Activated CD4-positive, alpha-beta T cell treated with anti-CD3 and anti-CD28 coated beads for 36 hours (primary cell): ENCODE measurements around the gene CNOT6L. TPM values are rescaled to one million over a fixed set of nuclear protein-coding genes. Genes with fewer than 3 reads are reported as not detected.

Source experiments
- ATAC-seq: fragments of 200-7000 bp; cut with Tn5 transposase; one replicate; pipeline ENCODE4 v1.10.0; 2021; ENCODE audit warnings: mild to moderate bottlenecking, moderate library complexity
- CTCF ChIA-PET: fragments of 350-600 bp; sonication (Branson Sonifier 250); formaldehyde crosslinking; loops from one replicate; lab custom pipeline; 2021; ENCODE audit warnings: antibody characterized with exemption; lab: Charles Lee
- POLR2A ChIA-PET: fragments of 350-600 bp; sonication (Branson Sonifier 250); formaldehyde crosslinking; loops from one replicate; lab custom pipeline; 2021; ENCODE audit warnings: antibody characterized with exemption, inconsistent platforms; lab: Charles Lee
- DNase-seq: peaks from one replicate; pipeline ENCODE4 v3.0.0-alpha.2; 2020
- H3K27ac Mint-ChIP-seq: one replicate; pipeline ENCODE4 v1.8.0; 2021; ENCODE audit warnings: mixed read lengths
- H3K27me3 Mint-ChIP-seq: one replicate; pipeline ENCODE4 v1.8.0; 2021; ENCODE audit warnings: mixed read lengths
- H3K36me3 Mint-ChIP-seq: one replicate; pipeline ENCODE4 v1.8.0; 2021; ENCODE audit warnings: low read depth, mixed read lengths
- H3K4me1 Mint-ChIP-seq: one replicate; pipeline ENCODE4 v1.8.0; 2021; ENCODE audit warnings: mixed read lengths
- H3K4me3 Mint-ChIP-seq: one replicate; pipeline ENCODE4 v1.8.0; 2021; ENCODE audit warnings: mild to moderate bottlenecking, moderate library complexity, mixed read lengths
- H3K9me3 Mint-ChIP-seq: one replicate; pipeline ENCODE4 v1.8.0; 2021; ENCODE audit warnings: low read depth, mixed read lengths
- intact Hi-C, 2 experiments: fragments of 100-400 bp; cut with DNase I in 1 of 2; cut with micrococcal nuclease in 1 of 2; formaldehyde crosslinking; loops; one replicate each; pipeline versions ENCODE4 v1.14.2 to v1.15.1; 2022 to 2024; cut with DNase I, micrococcal nuclease
- total RNA-seq, 2 experiments: library from RNA; stranded (reverse); gene quantifications; one replicate each; pipeline ENCODE4 v1.2.3, GENCODE V29; 2021

CNOT6L gene
- total RNA-seq, 2 experiments from 2014 or later: 111 to 122 TPM

DNA sequence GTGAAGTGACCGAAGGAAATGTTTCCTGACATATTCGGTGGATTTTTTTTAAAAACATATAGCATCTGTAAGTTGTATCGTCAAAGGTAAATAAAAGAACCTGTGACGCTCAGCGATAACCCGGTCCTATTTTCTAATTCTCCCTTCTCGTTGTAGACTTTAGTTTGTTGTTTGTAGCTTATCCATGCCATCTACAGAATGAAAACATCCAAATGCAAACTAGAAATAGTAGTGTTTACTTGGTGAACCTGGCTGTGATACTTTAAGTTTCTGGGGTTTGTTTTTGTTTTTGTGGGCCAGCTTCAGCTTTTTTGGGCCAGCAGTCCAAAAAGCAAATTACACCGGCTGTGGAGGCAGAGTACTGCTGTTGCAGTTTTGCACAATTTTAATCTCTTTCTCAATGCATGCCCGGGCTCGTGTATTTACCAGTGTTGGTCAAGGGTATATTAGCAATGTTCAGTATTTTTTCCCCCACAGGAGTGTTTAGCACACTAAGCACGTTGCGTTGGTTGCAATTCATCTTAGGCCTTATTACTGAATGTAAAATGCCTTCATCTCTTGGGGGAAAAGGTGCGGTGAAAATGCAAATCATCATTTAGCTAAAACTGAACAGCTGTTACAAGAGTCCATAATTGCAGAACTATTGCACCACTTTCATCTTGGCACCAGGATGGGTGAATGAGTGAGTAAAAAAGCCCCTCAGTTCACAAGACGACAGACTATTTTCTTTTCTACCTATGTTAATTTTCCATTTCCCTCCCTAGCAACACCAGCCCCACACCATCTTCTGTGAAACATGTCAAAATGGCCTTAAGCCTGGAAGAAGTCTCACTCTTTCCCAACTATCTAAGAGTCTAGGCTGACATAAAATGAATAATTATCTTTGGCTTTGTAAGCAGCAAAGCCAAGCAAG, 1.7 kb upstream of the CNOT6L start:
- intact Hi-C loops: loop anchor here (1.0 to 5.0 kb wide), 9 partner anchors 20 to 956 kb away; partner anchors contain the start of genes MRPL1 (in 2 of the 2), BMP2K (in 1 of the 2) and CCNG2 (in 1 of the 2)
- ATAC-seq: peak; percentile 1

DNA sequence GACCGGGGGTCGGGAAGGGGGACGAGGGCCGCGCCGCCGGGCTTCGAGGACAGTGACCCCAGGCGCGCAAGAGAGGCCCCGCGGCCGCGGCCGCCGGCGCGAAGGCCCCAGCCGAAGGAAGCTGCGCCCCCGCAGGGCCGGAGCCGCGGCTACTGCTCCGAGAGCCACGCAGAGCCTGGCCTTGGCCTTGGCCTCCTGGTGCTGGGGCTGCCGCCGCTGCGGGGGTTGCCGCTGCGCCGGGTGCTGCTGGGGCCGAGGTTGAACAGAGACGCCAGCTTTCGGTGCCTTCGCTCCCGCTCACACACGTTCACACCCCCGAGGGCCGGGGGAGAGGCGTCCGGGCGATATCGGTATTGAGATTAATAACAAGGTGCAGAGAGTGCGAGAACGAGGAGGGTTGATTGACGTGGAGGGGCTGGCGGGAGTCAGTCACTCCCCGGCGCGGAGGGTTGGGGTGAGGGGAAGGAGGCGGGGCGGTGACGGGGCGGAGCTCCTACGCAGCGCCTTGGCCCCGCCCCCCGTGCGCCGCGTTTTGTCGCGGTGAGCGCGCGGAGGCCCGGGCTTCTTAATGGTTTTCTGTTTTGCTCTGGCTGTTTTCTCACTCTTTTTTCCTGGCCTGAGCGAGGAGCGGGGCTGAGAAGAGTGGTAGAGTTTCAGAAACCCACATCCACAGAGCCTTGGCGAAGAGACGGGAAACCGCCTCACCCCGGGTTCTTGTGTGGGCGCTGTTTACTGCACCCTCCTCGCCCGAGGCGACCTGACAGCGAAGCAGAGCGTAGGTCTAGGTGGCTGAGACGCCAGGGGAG, 878 bp upstream of the CNOT6L start:
- peak overlapping the region; percentile 97 for H3K27ac Mint-ChIP-seq
- intact Hi-C loops: loop anchor here (1.0 to 5.0 kb wide), 10 partner anchors 19 to 957 kb away; partner anchors contain the start of genes MRPL1 (in 2 of the 2), BMP2K (in 1 of the 2) and CCNG2 (in 1 of the 2)
- peaks cover 46% of the 10 kb centered on the region for H3K4me1 Mint-ChIP-seq

More for the DNA sequence above, 1.7 kb upstream of the CNOT6L start:
- H3K4me1 Mint-ChIP-seq: peaks cover 40% of the 10 kb centered on the region
- H3K27me3 Mint-ChIP-seq: no peaks in the 10 kb centered on the region
- H3K4me3 Mint-ChIP-seq: peak overlapping the region; percentile 99
- ChIA-PET POLR2A (interaction anchor here (0.7 to 2.8 kb wide), 9 partner anchors 20 to 368 kb away, joined by 3 to 85 read pairs (median 3); partner anchors contain the start of gene MRPL1), CTCF (interaction anchor here (0.8 to 2.6 kb wide), 3 partner anchors 12 to 41 kb away, joined by 3 to 16 read pairs (median 3); partner anchors contain the start of gene MRPL1)
- DNase-seq: peak; percentile 41
- H3K27ac Mint-ChIP-seq: peak overlapping the region; percentile 97
- peaks cover 35% of the 10 kb centered on the region for H3K36me3 Mint-ChIP-seq
- H3K9me3 Mint-ChIP-seq: no peaks in the 10 kb centered on the region

DNA sequence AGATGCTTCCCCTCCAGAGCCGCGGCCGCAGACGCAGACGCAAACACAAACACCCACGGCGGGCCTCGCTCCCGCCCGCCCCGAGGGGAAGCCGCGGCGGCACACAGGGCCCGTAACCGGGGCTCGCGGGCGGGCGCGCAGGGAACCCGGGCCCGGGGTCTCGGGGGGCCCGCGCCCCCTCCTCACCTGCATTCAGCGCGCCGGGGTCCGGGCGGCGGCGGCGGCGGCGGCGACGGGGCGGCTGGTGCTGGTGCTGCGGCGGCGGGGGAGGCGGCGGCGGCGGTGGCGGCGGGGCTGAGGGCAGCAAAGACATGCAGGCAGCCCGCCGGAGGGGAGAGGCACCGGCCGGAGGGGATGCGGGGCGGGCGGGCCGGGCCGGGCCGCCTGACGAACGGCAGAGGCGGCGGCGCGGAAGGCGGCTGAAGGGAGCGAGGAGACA, 255 bp upstream of the CNOT6L start:
- Mint-ChIP-seq H3K4me1 (peaks cover 52% of the 10 kb centered on the region), H3K4me3 (peak overlapping the region; percentile 99), H3K9me3 (no peaks in the 10 kb centered on the region), H3K27ac (peak overlapping the region; percentile 100), H3K27me3 (no peaks in the 10 kb centered on the region), H3K36me3 (peaks cover 39% of the 10 kb centered on the region)
- ChIA-PET POLR2A (interaction anchor here (0.8 to 2.9 kb wide), 7 partner anchors 19 to 43 kb away, joined by 3 to 85 read pairs (median 8); partner anchors contain the start of gene MRPL1), CTCF (interaction anchor here (2.6 kb wide), 1 partner anchor 42 kb away, joined by 16 read pairs; the partner anchor contains the start of gene MRPL1)
- intact Hi-C loops: loop anchor here (2.0 to 5.0 kb wide), 2 partner anchors 82 to 85 kb away; no protein-coding TSS in a partner anchor
- DNase-seq (peak; percentile 60), ATAC-seq (no peak)

More for the DNA sequence above, 878 bp upstream of the CNOT6L start:
- ChIA-PET CTCF (interaction anchor here (0.7 to 2.6 kb wide), 4 partner anchors 13 to 42 kb away, joined by 3 to 16 read pairs (median 4); partner anchors contain the start of gene MRPL1), POLR2A (interaction anchor here (0.7 to 2.8 kb wide), 8 partner anchors 19 to 363 kb away, joined by 3 to 85 read pairs (median 6); partner anchors contain the start of gene MRPL1)
- H3K4me3 Mint-ChIP-seq: peak overlapping the region; percentile 99
- DNase-seq (peak; percentile 98), ATAC-seq (peak; percentile 82)
- H3K9me3 Mint-ChIP-seq: no peaks in the 10 kb centered on the region
- H3K36me3 Mint-ChIP-seq: peaks cover 38% of the 10 kb centered on the region
- H3K27me3 Mint-ChIP-seq: no peaks in the 10 kb centered on the region

DNA sequence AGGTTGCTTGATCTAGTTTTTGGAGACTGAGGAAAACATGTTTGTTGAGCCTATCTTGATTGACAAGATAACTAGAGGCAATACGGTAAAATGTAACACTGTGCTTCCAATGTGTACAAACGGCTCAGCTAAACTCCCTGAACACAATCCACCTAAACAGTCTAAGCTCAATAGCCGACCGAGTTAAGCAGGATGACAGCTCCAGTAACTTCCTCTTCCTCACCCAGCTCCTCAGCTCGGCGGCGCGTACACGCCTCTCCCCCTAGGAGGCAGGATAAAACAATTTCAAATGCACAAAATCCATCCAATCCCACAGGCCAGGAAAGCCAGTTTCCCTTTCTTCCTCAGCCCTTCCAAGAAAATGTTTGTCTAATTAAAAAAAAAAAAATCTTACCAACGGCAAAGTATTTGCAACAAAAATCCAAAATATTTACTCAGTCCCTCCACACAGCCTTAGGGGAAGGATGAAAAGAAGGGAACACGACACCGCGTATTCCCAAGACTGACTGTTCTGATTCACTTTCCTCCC, 1.0 kb downstream of the CNOT6L start:
- POLR2A ChIA-PET: interaction anchor here (0.8 to 2.9 kb wide), 11 partner anchors 9 to 83 kb away, joined by 3 to 49 read pairs (median 4); partner anchors contain the start of gene MRPL1
- H3K4me1 Mint-ChIP-seq: peaks cover 63% of the 10 kb centered on the region
- peaks cover 43% of the 10 kb centered on the region for H3K36me3 Mint-ChIP-seq
- DNase-seq: peak; percentile 73
- peak overlapping the region; percentile 93 for H3K27ac Mint-ChIP-seq
- CTCF ChIA-PET: interaction anchor here (0.6 to 2.6 kb wide), 14 partner anchors 9 to 186 kb away, joined by 3 to 25 read pairs (median 5); partner anchors contain the start of gene MRPL1
- H3K27me3 Mint-ChIP-seq: no peaks in the 10 kb centered on the region
- H3K4me3 Mint-ChIP-seq: peak overlapping the region; percentile 99
- peak; percentile 25 for ATAC-seq
- intact Hi-C loops: loop anchor here (1.0 to 5.0 kb wide), 3 partner anchors 17 to 83 kb away; no protein-coding TSS in a partner anchor
- H3K9me3 Mint-ChIP-seq: no peaks in the 10 kb centered on the region

DNA sequence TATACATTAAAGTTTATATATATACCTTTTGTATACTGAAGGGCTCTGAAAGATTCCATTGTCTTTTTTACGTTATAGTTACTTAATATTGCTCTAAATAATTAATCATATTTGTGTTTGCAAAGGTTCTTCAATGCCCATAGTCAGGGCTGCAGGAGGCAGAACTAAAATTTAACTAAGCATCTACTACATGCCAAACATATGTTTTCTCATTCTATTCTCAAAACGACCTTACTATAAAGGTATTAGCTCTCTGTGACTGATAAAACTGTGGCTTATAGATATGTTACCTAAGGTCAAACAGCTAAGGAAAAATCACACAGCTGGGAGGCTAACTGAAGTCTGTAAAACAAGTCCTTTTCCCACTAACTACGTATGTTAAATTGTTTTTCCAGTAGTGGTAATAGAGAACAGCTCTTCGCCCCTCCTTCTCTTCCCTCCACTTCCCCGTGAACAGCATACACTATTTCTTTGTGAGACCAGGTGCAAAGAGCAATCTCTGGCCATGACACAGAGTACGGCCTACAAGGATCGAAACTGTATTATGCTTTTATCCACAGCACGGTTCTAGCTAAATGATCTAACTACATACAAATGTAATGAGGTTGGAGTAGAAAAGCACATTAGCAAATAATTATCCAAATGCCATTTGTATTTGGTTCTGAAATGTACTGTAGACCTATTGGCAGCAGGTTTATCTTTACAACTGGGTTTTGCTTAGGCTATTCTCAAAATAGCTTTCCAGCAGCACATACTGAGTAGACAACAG, 1.7 kb downstream of the CNOT6L start:
- Mint-ChIP-seq H3K27me3 (no peaks in the 10 kb centered on the region), H3K4me1 (peaks cover 63% of the 10 kb centered on the region), H3K4me3 (peak overlapping the region; percentile 99), H3K9me3 (no peaks in the 10 kb centered on the region), H3K27ac (peak overlapping the region; percentile 93), H3K36me3 (peaks cover 45% of the 10 kb centered on the region)
- CTCF ChIA-PET: interaction anchor here (0.9 to 2.6 kb wide), 12 partner anchors 9 to 93 kb away, joined by 3 to 25 read pairs (median 6); partner anchors contain the start of gene MRPL1
- DNase-seq (peak; percentile 28), ATAC-seq (peak; percentile 21)
- POLR2A ChIA-PET: interaction anchor here (0.8 to 2.9 kb wide), 11 partner anchors 8 to 83 kb away, joined by 3 to 49 read pairs (median 4); partner anchors contain the start of gene MRPL1
- intact Hi-C loops: loop anchor here (1.0 to 5.0 kb wide), 3 partner anchors 16 to 83 kb away; no protein-coding TSS in a partner anchor

DNA sequence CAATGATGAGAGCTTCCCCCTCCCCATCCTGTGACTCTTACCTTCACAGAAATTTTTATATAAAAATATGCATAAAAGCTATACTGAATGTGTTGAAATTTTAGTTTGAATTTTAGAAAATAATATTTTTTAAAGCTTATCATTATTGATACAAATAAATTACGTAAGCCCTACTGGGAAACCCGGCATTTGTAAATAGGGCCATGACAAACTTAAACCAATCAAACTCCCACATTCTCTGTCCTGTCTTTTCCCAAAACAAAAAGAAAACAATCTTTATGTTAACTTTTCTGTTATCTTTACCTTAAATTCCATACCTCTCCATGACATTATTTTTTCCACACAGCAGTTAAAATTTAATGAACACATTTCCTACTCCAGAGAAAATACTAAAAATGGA, 2.6 kb downstream of the CNOT6L start:
- Mint-ChIP-seq H3K27ac (peak overlapping the region; percentile 65), H3K9me3 (no peaks in the 10 kb centered on the region), H3K36me3 (peaks cover 46% of the 10 kb centered on the region), H3K4me1 (peaks cover 61% of the 10 kb centered on the region), H3K27me3 (no peaks in the 10 kb centered on the region), H3K4me3 (peak overlapping the region; percentile 99)
- ATAC-seq (no peak), DNase-seq (no peak)
- intact Hi-C loops: loop anchor here in 1 of 2 experiments (5.0 kb wide), 1 partner anchor 79 kb away; no protein-coding TSS in a partner anchor
- POLR2A ChIA-PET: interaction anchor here (0.6 to 2.9 kb wide), 2 partner anchors 46 to 48 kb away, joined by 3 to 49 read pairs; partner anchors contain the start of gene MRPL1
- CTCF ChIA-PET: interaction anchor here (1.0 to 2.6 kb wide), 7 partner anchors 9 to 92 kb away, joined by 3 to 25 read pairs (median 12); partner anchors contain the start of gene MRPL1

DNA sequence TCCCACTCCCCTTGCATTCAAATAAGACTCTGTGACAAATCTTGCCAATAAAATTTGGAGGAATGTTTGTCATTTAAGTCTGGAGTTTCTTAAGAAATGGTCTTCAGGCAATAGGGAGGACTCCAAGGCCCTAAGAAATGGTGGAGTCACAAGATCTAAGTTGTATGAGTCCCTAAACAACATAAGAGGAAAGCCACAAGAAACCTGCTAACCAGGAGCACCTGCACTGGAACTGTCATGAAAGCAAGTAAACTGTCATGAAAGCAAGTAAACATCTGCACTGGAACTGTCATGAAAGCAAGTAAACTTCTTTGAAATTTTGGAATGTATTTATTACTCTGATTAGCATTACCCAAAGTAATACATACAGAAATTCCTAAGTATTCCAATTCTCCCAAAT, 3.5 kb downstream of the CNOT6L start:
- CTCF ChIA-PET: interaction anchor here (1.6 kb wide), 1 partner anchor 46 kb away, joined by 3 read pairs; the partner anchor contains the start of gene MRPL1
- H3K4me3 Mint-ChIP-seq: peak overlapping the region; percentile 32
- ATAC-seq (no peak), DNase-seq (peak; percentile 28)
- H3K27me3 Mint-ChIP-seq: no peaks in the 10 kb centered on the region
- POLR2A ChIA-PET: no interaction called here
- H3K36me3 Mint-ChIP-seq: peaks cover 44% of the 10 kb centered on the region
- intact Hi-C loops: loop anchor here in 1 of 2 experiments (5.0 kb wide), 1 partner anchor 78 kb away; no protein-coding TSS in a partner anchor
- H3K4me1 Mint-ChIP-seq: peaks cover 61% of the 10 kb centered on the region
- no peaks in the 10 kb centered on the region for H3K9me3 Mint-ChIP-seq
- H3K27ac Mint-ChIP-seq: peak overlapping the region; percentile 51

DNA sequence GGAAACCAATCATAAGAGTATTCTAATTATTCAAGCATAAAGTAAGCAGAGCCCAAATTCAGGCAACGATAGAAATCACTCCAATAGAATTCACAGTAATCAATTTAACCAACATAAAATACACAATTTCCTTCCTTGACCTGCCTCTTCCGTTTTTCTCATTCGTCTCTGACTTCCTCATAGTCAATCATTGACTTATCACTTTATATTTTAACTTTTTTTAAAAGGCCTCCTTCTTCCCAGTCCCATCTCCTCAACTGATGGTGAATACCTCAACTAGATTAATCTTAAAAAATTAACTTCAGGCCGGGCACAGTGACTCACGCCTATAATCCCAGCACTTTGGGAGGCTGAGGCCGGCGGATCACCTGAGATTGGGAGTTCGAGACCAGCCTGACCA, 13.3 kb downstream of the CNOT6L start:
- H3K9me3 Mint-ChIP-seq: no peaks in the 10 kb centered on the region
- CTCF ChIA-PET: interaction anchor here (0.7 to 0.9 kb wide), 2 partner anchors 11 to 59 kb away, joined by 3 read pairs; no protein-coding TSS in a partner anchor
- ATAC-seq: no peak
- DNase-seq: no peak
- intact Hi-C loops: loop anchor here in 1 of 2 experiments (1.0 kb wide), 1 partner anchor 8 kb away; no protein-coding TSS in a partner anchor
- no peaks in the 10 kb centered on the region for H3K27me3 Mint-ChIP-seq
- peaks cover 18% of the 10 kb centered on the region for H3K36me3 Mint-ChIP-seq
- H3K4me1 Mint-ChIP-seq: peaks cover 74% of the 10 kb centered on the region
- H3K27ac Mint-ChIP-seq: peak overlapping the region; percentile 67
- no peak overlapping the region for H3K4me3 Mint-ChIP-seq
- POLR2A ChIA-PET: no interaction called here

DNA sequence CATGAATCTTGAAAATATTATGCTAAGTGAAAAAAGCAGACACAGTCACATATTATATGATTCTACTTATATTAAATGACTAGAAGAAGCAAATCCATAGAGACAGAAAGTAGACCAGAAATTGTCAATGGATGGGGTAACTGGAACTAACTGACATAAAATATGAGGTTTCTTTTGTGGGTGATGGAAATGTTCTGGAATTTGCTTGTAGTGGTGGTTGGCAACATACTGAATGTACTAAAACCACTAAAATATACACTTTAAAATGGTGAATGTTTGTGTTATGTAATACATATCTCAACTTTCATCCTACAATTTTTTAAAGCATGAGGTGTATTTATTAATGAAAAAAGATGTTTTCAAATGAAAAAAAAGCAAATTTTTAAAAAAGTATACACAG, 14.7 kb downstream of the CNOT6L start:
- CTCF ChIA-PET: interaction anchor here (0.8 kb wide), 1 partner anchor 13 kb away, joined by 3 read pairs; no protein-coding TSS in a partner anchor

More for the DNA sequence above, 14.7 kb downstream of the CNOT6L start:
- DNase-seq (no peak), ATAC-seq (no peak)
- Mint-ChIP-seq H3K9me3 (no peaks in the 10 kb centered on the region), H3K4me3 (no peak overlapping the region), H3K36me3 (peaks cover 15% of the 10 kb centered on the region), H3K27me3 (no peaks in the 10 kb centered on the region), H3K27ac (peak overlapping the region; percentile 25), H3K4me1 (peaks cover 76% of the 10 kb centered on the region)
- intact Hi-C loops: no loop called here
- POLR2A ChIA-PET: no interaction called here
